Karpas-422 (cell line): ENCODE measurements around the gene CCDC106. TPM values are rescaled to one million over a fixed set of nuclear protein-coding genes. Genes with fewer than 3 reads are reported as not detected.
A peak's percentile ranks its signal among the peaks of the same experiment; 100 is the strongest.

Experiments used
- DNase-seq: peaks from one replicate; pipeline ENCODE4 v3.0.0-alpha.2; 2015
- H2AFZ ChIP-seq: fragments of 200-600 bp; sonication (generic); 2 replicates; pipeline ENCODE4 v1.6.1; 2014; ENCODE audit warnings: antibody characterized with exemption, low read length, mixed read lengths
- H3K27ac ChIP-seq: fragments of 200-600 bp; sonication (generic); 2 replicates; pipeline ENCODE4 v1.5.1; 2014; ENCODE audit warnings: mild to moderate bottlenecking, low read length, moderate library complexity
- H3K27me3 ChIP-seq: fragments of 200-600 bp; sonication (generic); 2 replicates; pipeline ENCODE4 v1.6.1; 2014; ENCODE audit warnings: low read length, mixed read lengths
- H3K36me3 ChIP-seq: fragments of 200-600 bp; sonication (generic); 2 replicates; pipeline ENCODE4 v1.6.1; 2014; ENCODE audit warnings: low read length, mixed read lengths; ENCODE audit not compliant: insufficient read depth
- H3K4me1 ChIP-seq: fragments of 200-600 bp; sonication (generic); 2 replicates; pipeline ENCODE4 v1.6.1; 2014; ENCODE audit warnings: mild to moderate bottlenecking, low read length, mixed read lengths
- H3K4me2 ChIP-seq: fragments of 200-600 bp; sonication (generic); 2 replicates; pipeline ENCODE4 v1.6.1; 2014; ENCODE audit warnings: low read length, low read depth, mild to moderate bottlenecking; ENCODE audit not compliant: poor library complexity, severe bottlenecking
- H3K4me3 ChIP-seq: fragments of 200-600 bp; sonication (generic); 2 replicates; pipeline ENCODE4 v1.5.1; 2014; ENCODE audit warnings: mild to moderate bottlenecking, antibody characterized with exemption, low read length, mixed read lengths
- H3K79me2 ChIP-seq: fragments of 200-600 bp; sonication (generic); 2 replicates; pipeline ENCODE4 v1.6.1; 2014; ENCODE audit warnings: mild to moderate bottlenecking, low read length, mixed read lengths
- H3K9ac ChIP-seq: fragments of 200-600 bp; sonication (generic); 2 replicates; pipeline ENCODE4 v1.6.0; 2014; ENCODE audit warnings: low read length
- H3K9me2 ChIP-seq: fragments of 200-600 bp; sonication (generic), shearing (Covaris generic); replicated peaks from 2 replicates; pipeline ENCODE4 v1.6.0; 2014; ENCODE audit warnings: mild to moderate bottlenecking, low read length, moderate library complexity; ENCODE audit not compliant: insufficient read depth
- H3K9me3 ChIP-seq: fragments of 300-700, 200-600 bp; sonication (generic); 2 replicates; pipeline ENCODE4 v1.6.1; 2014; ENCODE audit warnings: low read length, mixed read lengths
- H4K20me1 ChIP-seq: fragments of 200-600 bp; sonication (generic); 2 replicates; pipeline ENCODE4 v1.6.1; 2014; ENCODE audit warnings: mild to moderate bottlenecking, antibody characterized with exemption, low read length, low read depth; ENCODE audit not compliant: insufficient read depth
- total RNA-seq: library from RNA; depleted of rRNA; stranded (reverse); fragments of >200 nt; shearing (Covaris generic); gene quantifications from 2 replicates; pipeline ENCODE4 v1.2.3, GENCODE V29; 2014; ENCODE audit warnings: low replicate concordance

The CCDC106 gene
- total RNA-seq, 1 experiment from 2014 or later = 26.2 TPM

GRCh38 chr19:55649268-55650125, 1.5 kb downstream of the CCDC106 start:
- no peaks in the 10 kb centered on the region for H3K9me2 ChIP-seq
- H3K79me2 ChIP-seq = peaks cover 28% of the 10 kb centered on the region
- no peaks in the 10 kb centered on the region; the same call in 1 of the 2 replicates for H4K20me1 ChIP-seq
- no peak overlapping the region for H2AFZ ChIP-seq
- H3K27ac ChIP-seq = peak overlapping the region; percentile 96
- H3K9me3 ChIP-seq = no peaks in the 10 kb centered on the region
- peaks cover 13% of the 10 kb centered on the region for H3K36me3 ChIP-seq
- DNase-seq = no peak
- H3K4me1 ChIP-seq = peaks cover 48% of the 10 kb centered on the region
- peak overlapping the region; percentile 67 for H3K4me3 ChIP-seq
- H3K9ac ChIP-seq = peak overlapping the region; percentile 87
- H3K4me2 ChIP-seq = peak overlapping the region; percentile 74
- H3K27me3 ChIP-seq = no peaks in the 10 kb centered on the region

- H3K9me2 ChIP-seq = no peaks in the 10 kb centered on the region
- H3K36me3 ChIP-seq = peaks cover 7% of the 10 kb centered on the region
- no peaks in the 10 kb centered on the region for H3K9me3 ChIP-seq
- H3K9ac ChIP-seq = peak overlapping the region; percentile 5; the same call in 1 of the 2 replicates
- no peaks in the 10 kb centered on the region for H4K20me1 ChIP-seq
- no peak for DNase-seq
- H3K4me2 ChIP-seq = no peak overlapping the region
- no peak overlapping the region for H3K4me3 ChIP-seq
- peaks cover 41% of the 10 kb centered on the region for H3K4me1 ChIP-seq
- no peaks in the 10 kb centered on the region for H3K27me3 ChIP-seq
- H3K79me2 ChIP-seq = peaks cover 24% of the 10 kb centered on the region
- no peak overlapping the region for H2AFZ ChIP-seq
- H3K27ac ChIP-seq = no peak overlapping the region
Measured at GRCh38 chr19:55650126-55650557, 2.1 kb downstream of the CCDC106 start.

GRCh38 chr19:55650602-55651230, 2.7 kb downstream of the CCDC106 start:
- peaks cover 3% of the 10 kb centered on the region; the same call in 1 of the 2 replicates for H3K36me3 ChIP-seq

GRCh38 chr19:55651236-55651635, 3.2 kb downstream of the CCDC106 start:
- no peak overlapping the region for H2AFZ ChIP-seq
- H3K36me3 ChIP-seq = peaks cover 7% of the 10 kb centered on the region; the same call in 1 of the 2 replicates
- H3K27me3 ChIP-seq = no peaks in the 10 kb centered on the region
- H3K9me2 ChIP-seq = no peaks in the 10 kb centered on the region
- H3K4me3 ChIP-seq = no peak overlapping the region
- H3K9ac ChIP-seq = no peak overlapping the region
- H3K27ac ChIP-seq = no peak overlapping the region
- H3K9me3 ChIP-seq = no peaks in the 10 kb centered on the region
- H4K20me1 ChIP-seq = peaks cover 5% of the 10 kb centered on the region
- peaks cover 28% of the 10 kb centered on the region for H3K79me2 ChIP-seq
- no peak for DNase-seq
- H3K4me2 ChIP-seq = no peak overlapping the region
- H3K4me1 ChIP-seq = peaks cover 32% of the 10 kb centered on the region

More at GRCh38 chr19:55650602-55651230, 2.7 kb downstream of the CCDC106 start:
- no peak overlapping the region for H3K4me2 ChIP-seq
- H4K20me1 ChIP-seq = 0 out of 2 replicates have a peak, but pooled peaks cover under 1% of the 10 kb centered on the region
- H3K79me2 ChIP-seq = peaks cover 24% of the 10 kb centered on the region
- DNase-seq = no peak
- peaks cover 36% of the 10 kb centered on the region for H3K4me1 ChIP-seq
- H3K27ac ChIP-seq = no peak overlapping the region
- H3K4me3 ChIP-seq = no peak overlapping the region
- H3K9me2 ChIP-seq = no peaks in the 10 kb centered on the region
- H2AFZ ChIP-seq = no peak overlapping the region
- no peak overlapping the region for H3K9ac ChIP-seq
- no peaks in the 10 kb centered on the region for H3K27me3 ChIP-seq
- H3K9me3 ChIP-seq = no peaks in the 10 kb centered on the region

GRCh38 chr19:55652311-55653128, 4.5 kb downstream of the CCDC106 start:
- H4K20me1 ChIP-seq = peaks cover 18% of the 10 kb centered on the region
- no peaks in the 10 kb centered on the region for H3K9me2 ChIP-seq
- H3K79me2 ChIP-seq = peaks cover 41% of the 10 kb centered on the region
- no peaks in the 10 kb centered on the region for H3K9me3 ChIP-seq
- H3K36me3 ChIP-seq = peaks cover 20% of the 10 kb centered on the region
- no peak overlapping the region for H3K27ac ChIP-seq
- no peak overlapping the region for H2AFZ ChIP-seq
- peak overlapping the region; percentile 89 for H3K4me2 ChIP-seq
- no peaks in the 10 kb centered on the region for H3K27me3 ChIP-seq
- DNase-seq = no peak
- H3K9ac ChIP-seq = no peak overlapping the region
- H3K4me1 ChIP-seq = peaks cover 32% of the 10 kb centered on the region
- H3K4me3 ChIP-seq = no peak overlapping the region

- peaks cover 31% of the 10 kb centered on the region for H4K20me1 ChIP-seq
- no peaks in the 10 kb centered on the region for H3K9me2 ChIP-seq
- peak overlapping the region; percentile 95 for H3K27ac ChIP-seq
- peaks cover 37% of the 10 kb centered on the region for H3K4me1 ChIP-seq
- DNase-seq = peak; percentile 100
- H3K9me3 ChIP-seq = no peaks in the 10 kb centered on the region
- H3K36me3 ChIP-seq = peaks cover 31% of the 10 kb centered on the region
- H2AFZ ChIP-seq = no peak overlapping the region
- H3K4me3 ChIP-seq = peak overlapping the region; percentile 72
- H3K4me2 ChIP-seq = peak overlapping the region; percentile 89
- peak overlapping the region; percentile 95 for H3K9ac ChIP-seq
- no peaks in the 10 kb centered on the region for H3K27me3 ChIP-seq
- peaks cover 46% of the 10 kb centered on the region for H3K79me2 ChIP-seq
Measured at GRCh38 chr19:55653651-55654322, 5.8 kb downstream of the CCDC106 start.

- Histone ChIP-seq H3K4me2 (peak overlapping the region; percentile 89), H3K27me3 (no peaks in the 10 kb centered on the region), H3K9me3 (no peaks in the 10 kb centered on the region), H3K79me2 (peaks cover 46% of the 10 kb centered on the region), H3K9me2 (no peaks in the 10 kb centered on the region), H3K27ac (peak overlapping the region; percentile 95), H2AFZ (0 out of 2 replicates have a peak overlapping the region, but pooled peaks have one; percentile 53), H3K4me3 (peak overlapping the region; percentile 72), H4K20me1 (peaks cover 37% of the 10 kb centered on the region), H3K4me1 (peaks cover 31% of the 10 kb centered on the region), H3K9ac (peak overlapping the region; percentile 95), H3K36me3 (peaks cover 36% of the 10 kb centered on the region)
- peak; percentile 100 for DNase-seq
Measured at GRCh38 chr19:55654323-55654867, 6.4 kb downstream of the CCDC106 start.
